Measurements from ENCODE around the gene DGKB.

The DGKB gene

GRCh38 chr7:14598978-14599377, 303.6 kb downstream of the DGKB start:
- H3K27ac Mint-ChIP-seq, result no peak overlapping the region
- H3K9me3 Mint-ChIP-seq, result no peaks in the 10 kb centered on the region
- TF ChIP-seq CTCF (IDR thresholded peaks at IDR 0.05; ENCODE audit: unreplicated experiment in 3 of 3), result no peak
- H3K27me3 Mint-ChIP-seq (ENCODE audit: low read depth), result no peaks in the 10 kb centered on the region
- no peaks in the 10 kb centered on the region for H3K36me3 Mint-ChIP-seq (ENCODE audit: low read depth)
- no peaks in the 10 kb centered on the region for H3K4me1 Mint-ChIP-seq
- no peak overlapping the region for H3K4me3 Mint-ChIP-seq

- Mint-ChIP-seq H3K27ac (no peak overlapping the region), H3K9me3 (no peaks in the 10 kb centered on the region)
These were observed 306.1 kb downstream of the DGKB start for GRCh38 chr7:14596421-14596820.

GRCh38 chr7:14590206-14590605, 312.3 kb downstream of the DGKB start:
- Mint-ChIP-seq H3K4me3 (no peak overlapping the region), H3K36me3 (ENCODE audit: low read depth) (no peaks in the 10 kb centered on the region), H3K4me1 (no peaks in the 10 kb centered on the region), H3K9me3 (peaks cover 18% of the 10 kb centered on the region), H3K27ac (no peak overlapping the region), H3K27me3 (ENCODE audit: low read depth) (no peaks in the 10 kb centered on the region)
- no peak for TF ChIP-seq CTCF (IDR thresholded peaks at IDR 0.05; ENCODE audit: unreplicated experiment in 3 of 3)

More at GRCh38 chr7:14596421-14596820, 306.1 kb downstream of the DGKB start:
- Mint-ChIP-seq H3K36me3 (ENCODE audit: low read depth) (no peaks in the 10 kb centered on the region), H3K4me1 (no peaks in the 10 kb centered on the region), H3K27me3 (ENCODE audit: low read depth) (no peaks in the 10 kb centered on the region), H3K4me3 (no peak overlapping the region)
- TF ChIP-seq CTCF (IDR thresholded peaks at IDR 0.05; ENCODE audit: unreplicated experiment in 3 of 3), result no peak

- H3K27me3 Mint-ChIP-seq (ENCODE audit: low read depth), result no peaks in the 10 kb centered on the region
These were observed 317.3 kb downstream of the DGKB start for GRCh38 chr7:14585232-14585631.

GRCh38 chr7:14583518-14583917, 319.0 kb downstream of the DGKB start:
- TF ChIP-seq CTCF (IDR thresholded peaks at IDR 0.05; ENCODE audit: unreplicated experiment in 3 of 3), result no peak
- Mint-ChIP-seq H3K36me3 (ENCODE audit: low read depth) (no peaks in the 10 kb centered on the region), H3K9me3 (peaks cover 19% of the 10 kb centered on the region), H3K4me3 (no peak overlapping the region), H3K4me1 (no peaks in the 10 kb centered on the region), H3K27ac (no peak overlapping the region), H3K27me3 (ENCODE audit: low read depth) (no peaks in the 10 kb centered on the region)

More at GRCh38 chr7:14585232-14585631, 317.3 kb downstream of the DGKB start:
- no peak for TF ChIP-seq CTCF (IDR thresholded peaks at IDR 0.05; ENCODE audit: unreplicated experiment in 3 of 3)
- Mint-ChIP-seq H3K27ac (no peak overlapping the region), H3K4me3 (no peak overlapping the region), H3K36me3 (ENCODE audit: low read depth) (no peaks in the 10 kb centered on the region), H3K4me1 (no peaks in the 10 kb centered on the region), H3K9me3 (peaks cover 22% of the 10 kb centered on the region)

GRCh38 chr7:14582010-14582409, 320.5 kb downstream of the DGKB start:
- TF ChIP-seq CTCF (IDR thresholded peaks at IDR 0.05; ENCODE audit: unreplicated experiment in 3 of 3), result no peak
- H3K9me3 Mint-ChIP-seq, result peaks cover 17% of the 10 kb centered on the region
- no peak overlapping the region for H3K27ac Mint-ChIP-seq
- H3K27me3 Mint-ChIP-seq (ENCODE audit: low read depth), result no peaks in the 10 kb centered on the region
- H3K36me3 Mint-ChIP-seq (ENCODE audit: low read depth), result no peaks in the 10 kb centered on the region
- no peaks in the 10 kb centered on the region for H3K4me1 Mint-ChIP-seq
- no peak overlapping the region for H3K4me3 Mint-ChIP-seq

Measured in nephron (organoid).